ENCODE results near the gene KRTAP2-3.

DNA sequence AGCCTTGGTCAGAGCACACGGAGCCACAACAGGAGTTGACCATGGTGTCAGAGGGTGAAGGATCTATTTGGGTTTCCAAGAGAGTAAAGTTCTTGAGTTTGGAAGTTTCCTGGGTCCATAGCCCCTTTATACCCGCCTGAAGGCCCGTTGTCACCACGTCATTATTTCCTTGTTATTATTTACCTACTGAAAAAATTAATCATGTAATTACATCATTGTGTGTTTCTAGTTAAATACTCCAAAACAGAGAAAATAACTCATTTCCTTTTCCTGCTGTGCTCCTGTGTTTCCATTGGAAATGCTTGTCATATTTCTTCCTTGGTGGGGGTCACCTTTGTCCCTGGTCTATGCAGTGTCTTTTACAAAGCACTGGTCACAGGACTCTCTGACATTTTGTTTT is 38.1 kb upstream of the KRTAP2-3 start, which contains the start of gene KRTAP4-8:
- TF ChIP-seq POLR2AphosphoS5 (IDR thresholded peaks at IDR 0.05), result no peak
- TF ChIP-seq, protein P1, sequence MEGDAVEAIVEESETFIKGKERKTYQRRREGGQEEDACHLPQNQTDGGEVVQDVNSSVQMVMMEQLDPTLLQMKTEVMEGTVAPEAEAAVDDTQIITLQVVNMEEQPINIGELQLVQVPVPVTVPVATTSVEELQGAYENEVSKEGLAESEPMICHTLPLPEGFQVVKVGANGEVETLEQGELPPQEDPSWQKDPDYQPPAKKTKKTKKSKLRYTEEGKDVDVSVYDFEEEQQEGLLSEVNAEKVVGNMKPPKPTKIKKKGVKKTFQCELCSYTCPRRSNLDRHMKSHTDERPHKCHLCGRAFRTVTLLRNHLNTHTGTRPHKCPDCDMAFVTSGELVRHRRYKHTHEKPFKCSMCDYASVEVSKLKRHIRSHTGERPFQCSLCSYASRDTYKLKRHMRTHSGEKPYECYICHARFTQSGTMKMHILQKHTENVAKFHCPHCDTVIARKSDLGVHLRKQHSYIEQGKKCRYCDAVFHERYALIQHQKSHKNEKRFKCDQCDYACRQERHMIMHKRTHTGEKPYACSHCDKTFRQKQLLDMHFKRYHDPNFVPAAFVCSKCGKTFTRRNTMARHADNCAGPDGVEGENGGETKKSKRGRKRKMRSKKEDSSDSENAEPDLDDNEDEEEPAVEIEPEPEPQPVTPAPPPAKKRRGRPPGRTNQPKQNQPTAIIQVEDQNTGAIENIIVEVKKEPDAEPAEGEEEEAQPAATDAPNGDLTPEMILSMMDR (IDR thresholded peaks at IDR 0.05), result no peak

Data from upper lobe of left lung (tissue), 4 donors.